Glutamatergic neuron (in vitro differentiated cells): ENCODE measurements around the gene GNAZ. TPM values are rescaled to one million over a fixed set of nuclear protein-coding genes. Genes with fewer than 3 reads are reported as not detected.

Experiments used
- DNase-seq: peaks from one replicate; pipeline ENCODE4 v3.0.0; 2022
- H3K27ac Mint-ChIP-seq: one replicate; pipeline ENCODE4 v1.8.0; 2020; ENCODE audit warnings: mild to moderate bottlenecking, mixed read lengths, inconsistent platforms; ENCODE audit not compliant: unreplicated experiment
- H3K27me3 Mint-ChIP-seq: one replicate; pipeline ENCODE4 v1.8.0; 2020; ENCODE audit warnings: mild to moderate bottlenecking, moderate library complexity, mixed read lengths, inconsistent platforms; ENCODE audit not compliant: unreplicated experiment
- H3K36me3 Mint-ChIP-seq: one replicate; pipeline ENCODE4 v1.8.0; 2020; ENCODE audit warnings: mild to moderate bottlenecking, mixed read lengths, inconsistent platforms; ENCODE audit not compliant: unreplicated experiment
- H3K4me1 Mint-ChIP-seq: one replicate; pipeline ENCODE4 v1.8.0; 2020; ENCODE audit warnings: mild to moderate bottlenecking, low read depth, mixed read lengths, inconsistent platforms; ENCODE audit not compliant: unreplicated experiment
- H3K4me3 Mint-ChIP-seq: one replicate; pipeline ENCODE4 v1.8.0; 2020; ENCODE audit warnings: mild to moderate bottlenecking, mixed read lengths, inconsistent platforms; ENCODE audit not compliant: unreplicated experiment
- H3K9me3 Mint-ChIP-seq: one replicate; pipeline ENCODE4 v1.8.0; 2020; ENCODE audit warnings: mild to moderate bottlenecking, moderate library complexity, mixed read lengths, inconsistent platforms; ENCODE audit not compliant: unreplicated experiment
- CTCF ChIP-seq: fragments of 200-600 bp; sonication (generic); IDR thresholded peaks from one replicate; pipeline ENCODE4 v1.5.0; 2021; ENCODE audit not compliant: partially characterized antibody, unreplicated experiment
- total RNA-seq: library from RNA; stranded (reverse); fragmentation: NEBNext Ultra II Directional; extraction: Animal tissue kit (Norgen Biotek cat#: 25700); gene quantifications from one replicate; pipeline ENCODE4 v1.2.1, GENCODE V29; 2021; ENCODE audit not compliant: unreplicated experiment

The GNAZ gene
- total RNA-seq, 1 donor from 2014 or later, result 82.5 TPM

GRCh38 chr22:23078462-23078787 is 8.1 kb downstream of the GNAZ start:
- Mint-ChIP-seq H3K27me3 (peaks cover 13% of the 10 kb centered on the region), H3K4me1 (peaks cover 23% of the 10 kb centered on the region), H3K9me3 (peaks cover 7% of the 10 kb centered on the region), H3K27ac (no peak overlapping the region), H3K36me3 (no peaks in the 10 kb centered on the region), H3K4me3 (no peak overlapping the region)
- TF ChIP-seq CTCF, result no peak
- DNase-seq, result no peak

- TF ChIP-seq CTCF, result no peak
- DNase-seq, result no peak
- H3K36me3 Mint-ChIP-seq, result no peaks in the 10 kb centered on the region
- peaks cover 7% of the 10 kb centered on the region for H3K9me3 Mint-ChIP-seq
- H3K4me3 Mint-ChIP-seq, result no peak overlapping the region
- H3K27me3 Mint-ChIP-seq, result peaks cover 8% of the 10 kb centered on the region
- peaks cover 19% of the 10 kb centered on the region for H3K4me1 Mint-ChIP-seq
- H3K27ac Mint-ChIP-seq, result no peak overlapping the region
Observed at GRCh38 chr22:23079240-23079768, 9.0 kb downstream of the GNAZ start.

GRCh38 chr22:23079814-23080521 is 9.6 kb downstream of the GNAZ start:
- H3K36me3 Mint-ChIP-seq, result no peaks in the 10 kb centered on the region
- no peak overlapping the region for H3K27ac Mint-ChIP-seq
- peaks cover 5% of the 10 kb centered on the region for H3K9me3 Mint-ChIP-seq
- H3K4me3 Mint-ChIP-seq, result no peak overlapping the region
- no peak for DNase-seq
- TF ChIP-seq CTCF, result no peak
- H3K27me3 Mint-ChIP-seq, result peaks cover 8% of the 10 kb centered on the region
- peaks cover 16% of the 10 kb centered on the region for H3K4me1 Mint-ChIP-seq

GRCh38 chr22:23080613-23081290 is 10.4 kb downstream of the GNAZ start:
- TF ChIP-seq CTCF, result no peak
- Mint-ChIP-seq H3K9me3 (peaks cover 5% of the 10 kb centered on the region), H3K4me3 (no peak overlapping the region), H3K27me3 (peaks cover 8% of the 10 kb centered on the region), H3K4me1 (peaks cover 16% of the 10 kb centered on the region), H3K27ac (no peak overlapping the region), H3K36me3 (no peaks in the 10 kb centered on the region)
- no peak for DNase-seq
